Activated CD8-positive, alpha-beta memory T cell treated with anti-CD3 and anti-CD28 coated beads for 36 hours (primary cell): ENCODE results near the gene SRSF6. TPM values are rescaled to one million over a fixed set of nuclear protein-coding genes. Genes with fewer than 3 reads are reported as not detected.
"Not testable (repeated sequence)": the region's sequence is repeated elsewhere in the genome, so short reads cannot be mapped to it uniquely, and the experiment has no call there.

Source experiments
- CTCF ChIA-PET: fragments of 350-600 bp; sonication (Branson Sonifier 250); formaldehyde crosslinking; loops from one replicate; lab custom pipeline; 2021; ENCODE audit warnings: antibody characterized with exemption; lab: Charles Lee
- POLR2A ChIA-PET: fragments of 350-600 bp; sonication (Branson Sonifier 250); formaldehyde crosslinking; loops from one replicate; lab custom pipeline; 2021; ENCODE audit warnings: antibody characterized with exemption; lab: Charles Lee
- total RNA-seq, 2 experiments: library from RNA; stranded (reverse); gene quantifications; one replicate each; pipeline ENCODE4 v1.2.3, GENCODE V29; 2021

SRSF6 gene
- total RNA-seq, 2 experiments from 2014 or later: 182 to 184 TPM

DNA sequence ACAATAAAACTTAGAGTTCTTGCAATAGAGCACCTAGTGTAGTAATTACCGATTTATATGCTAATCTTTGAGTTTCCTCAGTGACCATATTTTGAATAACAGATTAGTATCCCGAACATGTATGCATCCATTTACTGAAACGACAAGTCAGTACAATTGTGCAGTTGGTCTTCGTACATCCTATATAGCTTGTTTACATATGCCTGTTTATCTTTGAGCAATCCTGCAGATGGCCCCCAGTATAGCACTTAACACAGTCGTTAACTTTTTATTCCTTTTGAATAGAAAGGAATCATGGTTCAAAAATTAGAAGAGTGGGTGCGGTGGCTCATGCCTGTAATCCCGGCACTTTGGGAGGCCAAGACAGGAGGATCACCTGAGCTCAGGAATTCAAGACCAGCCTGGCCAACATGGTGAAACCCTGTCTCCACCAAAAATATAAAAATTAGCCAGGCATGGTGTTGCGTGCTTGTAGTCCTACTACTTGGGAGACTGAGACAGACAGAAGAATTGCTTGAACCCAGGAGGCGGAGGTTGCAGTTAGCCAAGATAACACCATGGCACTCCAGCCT, 6.6 kb downstream of the SRSF6 start:
- POLR2A ChIA-PET: no interaction called here
- CTCF ChIA-PET: no interaction called here

DNA sequence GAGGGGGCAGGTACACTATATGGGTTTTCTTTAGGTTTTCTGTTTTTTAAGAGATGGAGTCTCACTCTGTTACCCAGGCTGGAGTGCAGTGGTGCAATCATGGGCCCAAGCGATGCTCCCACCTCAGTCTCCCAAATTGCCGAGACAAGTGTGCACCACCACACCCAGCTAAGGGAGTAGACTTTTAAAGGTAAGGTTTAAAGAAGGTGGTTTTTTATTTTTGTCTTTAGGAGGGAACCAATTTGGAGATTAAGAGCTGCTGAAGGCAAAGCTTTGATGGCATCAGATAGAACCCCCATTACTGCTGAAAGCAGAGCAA, 7.9 kb downstream of the SRSF6 start:
- ChIA-PET POLR2A (interaction anchor here (1.0 kb wide), 1 partner anchor 9 kb away, joined by 3 read pairs; no protein-coding TSS in a partner anchor), CTCF (interaction anchor here (0.6 to 0.7 kb wide), 2 partner anchors 50 to 172 kb away, joined by 3 read pairs; no protein-coding TSS in a partner anchor)

DNA sequence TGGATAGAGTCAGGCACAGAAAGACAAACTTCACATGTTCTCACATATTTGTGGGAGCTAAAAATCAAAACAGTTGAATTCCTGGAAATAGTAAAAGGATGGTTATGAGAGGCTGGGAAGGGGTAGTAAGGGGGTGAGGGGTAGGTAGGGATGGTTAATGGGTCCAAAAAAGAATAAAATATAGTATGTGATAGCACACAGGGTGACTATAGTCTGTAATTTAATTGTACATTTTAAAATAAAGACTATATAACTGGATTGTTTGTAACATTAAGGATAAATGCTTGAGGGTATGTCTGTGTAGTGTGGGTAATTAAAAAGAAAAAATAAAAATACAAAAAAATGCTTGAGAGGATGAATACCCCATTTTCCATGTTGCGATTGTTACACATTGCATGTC, 9.9 kb downstream of the SRSF6 start:
- ChIA-PET POLR2A (no interaction called here), CTCF (no interaction called here)

DNA sequence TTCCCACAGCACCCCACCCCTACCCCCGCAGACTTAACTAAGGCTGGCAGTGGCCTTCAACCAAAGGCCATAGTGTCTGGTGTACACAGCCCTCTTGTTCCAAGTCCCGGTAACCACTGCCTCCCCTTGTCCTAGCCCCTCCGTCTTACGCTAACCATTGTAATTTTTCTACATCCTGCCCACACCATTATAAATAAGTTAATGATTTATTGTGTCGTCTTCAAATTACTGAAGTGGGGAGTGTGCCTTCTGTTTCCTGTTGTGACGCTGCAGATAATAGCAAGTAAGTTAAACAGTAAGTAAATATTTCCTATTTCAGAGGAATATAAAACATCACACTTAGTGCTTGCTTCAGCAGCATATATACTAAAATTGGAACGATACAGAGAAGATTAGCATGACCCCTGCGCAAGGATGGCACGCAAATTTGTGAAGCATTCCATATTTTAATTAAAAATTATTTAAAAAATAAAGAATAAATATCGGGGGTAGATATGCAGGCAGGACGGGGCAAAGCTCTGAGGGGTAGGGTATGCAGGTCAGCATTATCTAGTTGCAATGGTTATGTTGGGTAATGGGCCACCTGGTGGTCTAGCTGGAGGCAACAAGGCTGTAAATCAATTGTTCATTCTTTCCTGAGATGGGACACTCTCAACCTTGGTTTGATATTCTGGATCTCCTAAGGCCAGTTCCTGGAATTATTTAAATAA, 15.1 kb downstream of the SRSF6 start:
- POLR2A ChIA-PET: interaction anchor here (0.7 kb wide), 1 partner anchor 220 kb away, joined by 3 read pairs; no protein-coding TSS in a partner anchor
- CTCF ChIA-PET: no interaction called here

DNA sequence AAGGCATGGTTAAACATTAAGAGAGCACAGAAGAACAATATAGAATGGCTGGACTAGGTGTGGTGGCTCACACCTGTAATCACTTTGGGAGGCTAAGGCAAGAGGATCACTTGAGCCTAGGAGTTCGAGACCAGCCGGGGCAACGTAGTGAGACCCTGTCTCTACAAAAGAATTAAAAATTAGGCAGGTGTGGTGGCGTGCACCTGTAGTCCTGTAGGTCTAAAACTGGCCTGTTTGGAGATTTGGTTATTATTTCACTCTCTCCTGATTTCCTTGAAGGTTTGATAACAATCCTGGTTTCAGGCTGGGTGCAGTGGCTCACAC, 15.6 kb downstream of the SRSF6 start:
- POLR2A ChIA-PET: interaction anchor here (0.7 kb wide), 1 partner anchor 219 kb away, joined by 3 read pairs; no protein-coding TSS in a partner anchor
- CTCF ChIA-PET: no interaction called here

DNA sequence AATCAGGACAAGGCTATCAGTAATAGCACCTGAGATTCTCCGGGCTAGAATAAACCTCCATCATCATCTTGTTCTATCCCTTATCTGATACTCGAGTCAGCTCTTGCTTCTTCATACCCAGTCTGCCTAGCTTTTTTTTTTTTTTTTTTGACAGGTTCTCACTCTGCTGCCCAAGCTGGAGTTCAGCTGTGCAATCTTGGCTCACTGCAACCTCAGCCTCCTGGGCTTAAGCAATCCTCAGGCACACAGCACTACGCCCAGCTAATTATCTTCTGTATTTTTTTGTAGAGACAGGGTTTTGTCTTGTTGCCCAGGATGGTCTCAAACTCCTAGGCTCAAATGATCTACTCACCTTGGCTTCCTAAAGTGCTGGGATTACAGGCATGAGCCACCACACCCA, 19.5 kb downstream of the SRSF6 start:
- POLR2A ChIA-PET: no interaction called here
- CTCF ChIA-PET: no interaction called here

DNA sequence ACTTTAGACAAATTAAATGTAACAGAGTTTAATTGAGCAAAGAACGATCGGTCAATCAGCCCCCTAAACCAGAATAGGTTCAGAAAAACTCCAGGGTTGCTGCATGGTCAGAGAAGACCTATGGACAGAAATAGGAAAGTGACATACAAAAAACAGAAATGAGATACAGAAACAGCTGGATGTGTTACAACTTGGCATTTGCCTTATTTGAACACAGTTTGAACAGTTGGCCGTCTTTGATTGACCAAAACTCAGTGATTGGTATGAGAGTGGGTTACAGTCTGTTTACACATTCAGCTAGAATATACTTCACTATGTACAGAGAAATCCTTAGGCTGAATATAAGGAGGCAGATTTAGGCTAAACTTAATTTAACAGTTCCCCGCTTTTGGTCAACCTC, 19.9 kb downstream of the SRSF6 start:
- CTCF ChIA-PET: no interaction called here
- POLR2A ChIA-PET: no interaction called here

DNA sequence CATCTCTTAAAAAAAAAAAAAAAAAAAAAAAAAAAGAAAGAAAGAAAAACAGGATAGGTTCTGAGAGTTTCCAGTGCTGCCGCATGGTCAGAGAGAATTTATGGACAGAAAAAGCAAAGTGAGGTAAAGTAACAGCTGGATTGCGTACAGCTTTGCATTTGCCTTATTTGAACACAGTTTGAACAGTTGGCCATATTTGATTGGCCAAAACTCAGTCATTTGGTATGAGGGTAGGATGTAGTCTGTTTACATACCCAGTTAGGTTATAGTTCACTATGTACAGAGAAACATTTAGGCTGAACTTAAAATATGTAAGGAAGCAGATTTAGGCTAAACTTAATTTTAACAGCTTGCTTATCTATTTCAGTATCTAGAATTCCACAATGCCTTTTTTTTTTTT, 32.3 kb downstream of the SRSF6 start:
- ChIA-PET CTCF (interaction anchor here (0.6 to 1.2 kb wide), 3 partner anchors 10 to 843 kb away, joined by 3 to 4 read pairs (median 3); no protein-coding TSS in a partner anchor), POLR2A (no interaction called here)

DNA sequence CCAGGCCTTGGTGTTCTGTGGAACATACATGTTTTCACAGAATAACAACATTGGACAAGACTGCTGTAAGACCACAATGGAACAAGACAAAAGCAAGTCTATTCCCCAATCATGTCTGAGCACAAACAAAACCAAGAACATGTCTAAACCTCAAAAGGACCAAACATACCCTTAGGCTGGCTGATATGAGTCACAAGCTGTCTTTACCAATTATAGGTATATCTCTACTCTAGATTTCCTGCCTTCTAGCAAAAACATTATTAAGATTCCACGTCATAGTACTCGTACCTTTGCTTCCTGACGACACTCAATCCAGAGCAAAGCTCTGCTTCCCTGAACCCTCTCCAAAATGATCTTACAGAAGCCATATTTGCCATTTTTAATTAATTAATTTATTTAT, 34.4 kb downstream of the SRSF6 start:
- POLR2A ChIA-PET: no interaction called here
- CTCF ChIA-PET: no interaction called here

DNA sequence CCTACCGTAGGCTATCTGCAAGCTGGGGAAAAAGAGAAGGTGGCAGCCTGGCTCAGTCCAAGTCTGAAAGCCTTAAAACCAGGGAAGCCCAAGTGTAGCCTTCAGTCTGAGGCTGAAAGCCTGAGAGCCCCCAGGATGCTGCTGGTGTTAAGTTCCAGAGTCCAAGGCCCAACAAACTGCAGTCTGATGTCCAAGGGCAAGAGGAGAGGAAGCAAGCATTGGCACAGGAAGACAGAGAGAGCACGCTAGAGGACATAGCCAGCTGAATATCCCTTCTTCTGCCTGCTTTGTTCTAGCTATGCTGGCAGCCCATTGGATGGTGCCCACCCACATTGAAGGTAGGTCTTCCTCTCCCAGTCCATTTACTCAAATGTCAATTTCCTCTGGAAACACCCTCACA, 37.7 kb downstream of the SRSF6 start:
- ChIA-PET POLR2A (no interaction called here), CTCF (no interaction called here)

DNA sequence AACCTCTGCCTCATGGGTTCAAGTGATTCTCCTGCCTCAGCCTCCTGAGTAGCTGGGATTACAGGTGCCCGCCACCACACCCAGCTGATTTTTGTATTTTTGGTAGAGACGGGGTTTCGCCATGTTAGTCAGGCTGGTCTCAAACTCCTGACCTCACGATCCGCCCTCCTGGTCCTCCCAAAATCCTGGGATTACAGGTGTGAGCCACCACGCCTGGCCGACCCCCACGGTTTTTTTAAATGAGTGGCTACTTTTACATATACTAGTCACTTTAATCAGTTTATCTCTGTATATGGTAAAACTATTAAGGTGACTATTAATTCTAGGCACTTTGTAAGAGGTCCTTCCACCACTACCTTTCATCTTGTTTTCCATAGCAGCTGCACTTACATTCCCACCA, 44.3 kb downstream of the SRSF6 start:
- POLR2A ChIA-PET: not testable (repeated sequence)

DNA sequence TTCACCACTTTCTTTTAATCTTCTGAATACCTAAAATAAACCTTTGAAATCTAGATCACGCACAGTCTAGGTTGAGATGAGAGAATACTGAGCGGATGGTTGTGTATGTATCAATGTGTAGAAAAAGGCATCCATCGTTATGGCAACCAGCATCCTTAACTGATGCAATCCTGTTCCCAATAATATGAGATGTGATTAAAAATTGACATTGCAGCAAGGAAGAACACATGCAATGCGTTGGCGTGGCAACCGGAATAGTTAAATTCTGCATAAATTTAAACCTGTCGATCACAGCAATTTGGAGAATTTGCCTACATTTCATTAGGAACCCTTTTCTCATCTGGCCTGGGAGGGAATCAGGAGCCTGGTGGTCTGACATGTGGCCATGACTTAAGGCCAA, 48.5 kb downstream of the SRSF6 start:
- ChIA-PET CTCF (no interaction called here), POLR2A (no interaction called here)

More for the DNA sequence above, 44.3 kb downstream of the SRSF6 start:
- CTCF ChIA-PET: not testable (repeated sequence)

DNA sequence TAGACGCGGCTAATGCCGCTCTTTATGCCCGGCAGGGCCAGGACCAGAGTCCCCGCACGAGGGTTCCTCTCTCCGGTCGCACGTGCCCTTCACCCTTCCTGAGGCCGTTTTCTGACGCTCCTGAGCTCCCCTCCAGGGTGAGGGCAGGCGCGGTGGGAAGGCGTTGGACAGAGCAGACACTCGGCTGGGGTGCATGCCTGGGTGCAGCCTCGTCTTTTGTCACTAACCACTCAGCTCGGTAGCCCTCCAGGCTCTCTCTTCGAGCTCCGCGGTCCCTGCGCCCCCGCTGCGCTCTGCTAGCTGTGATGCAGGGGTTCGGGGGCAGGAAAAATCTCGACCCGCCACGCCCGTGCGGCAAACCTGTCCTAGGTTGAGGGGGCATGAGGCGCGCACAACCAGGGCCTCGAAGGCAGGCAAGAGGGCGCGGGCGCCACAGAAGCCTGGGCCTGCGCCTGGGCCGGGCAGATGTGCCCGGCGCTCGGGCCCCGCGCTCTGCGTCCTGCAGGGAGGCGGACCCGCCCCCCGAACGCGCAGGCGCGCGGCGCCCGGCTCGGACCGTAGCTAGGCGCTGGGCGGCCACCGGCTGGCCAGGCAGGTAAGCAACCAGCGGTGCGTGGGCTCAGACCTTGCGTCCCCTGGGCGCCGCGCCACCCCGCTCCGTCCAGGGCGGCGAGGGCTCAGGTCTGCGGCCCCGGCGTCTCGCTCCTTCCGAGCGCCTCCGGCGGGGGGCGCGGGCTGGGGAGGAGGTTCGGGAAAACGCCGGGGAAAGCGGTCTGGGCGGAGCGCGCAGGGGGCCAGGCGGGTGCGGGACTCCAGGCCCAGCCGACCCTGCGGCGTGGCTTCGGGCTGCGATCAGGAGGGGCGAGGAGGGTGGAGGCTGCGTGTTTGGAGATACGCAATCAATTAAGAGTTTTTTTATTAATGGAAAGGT, 49.7 kb downstream of the SRSF6 start, which contains the start of gene L3MBTL1:
Gene L3MBTL1 (plus strand): TSS at position 548 of the 931 bp plus-strand sequence. CDS start 5,807 bp downstream, outside the sequence.
- ChIA-PET POLR2A (interaction anchor here (0.6 kb wide), 2 partner anchors 49 to 1037 kb away, joined by 3 to 6 read pairs; no protein-coding TSS in a partner anchor), CTCF (interaction anchor here (0.7 kb wide), 1 partner anchor 31 kb away, joined by 3 read pairs; no protein-coding TSS in a partner anchor)

DNA sequence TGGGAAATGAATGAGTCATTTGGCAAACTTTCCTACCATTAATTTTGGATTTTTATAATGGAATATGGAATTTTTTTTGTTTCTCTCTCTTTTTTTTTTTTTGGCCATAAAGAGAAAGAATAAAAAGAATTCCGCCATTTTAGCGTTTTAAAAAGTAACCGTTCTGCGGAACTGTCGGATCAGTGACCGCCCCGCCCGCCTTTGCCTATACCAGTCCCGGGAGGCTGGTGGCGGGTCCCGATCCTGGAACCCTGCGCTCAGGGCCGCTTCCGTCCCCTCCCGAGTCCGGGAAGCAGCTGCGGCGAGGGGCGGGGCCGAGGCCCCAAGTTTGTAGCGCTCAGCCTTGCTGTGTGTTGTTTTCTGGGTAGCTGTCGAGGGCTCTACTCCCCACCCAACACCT, 50.4 kb downstream of the SRSF6 start:
- ChIA-PET POLR2A (no interaction called here), CTCF (no interaction called here)

DNA sequence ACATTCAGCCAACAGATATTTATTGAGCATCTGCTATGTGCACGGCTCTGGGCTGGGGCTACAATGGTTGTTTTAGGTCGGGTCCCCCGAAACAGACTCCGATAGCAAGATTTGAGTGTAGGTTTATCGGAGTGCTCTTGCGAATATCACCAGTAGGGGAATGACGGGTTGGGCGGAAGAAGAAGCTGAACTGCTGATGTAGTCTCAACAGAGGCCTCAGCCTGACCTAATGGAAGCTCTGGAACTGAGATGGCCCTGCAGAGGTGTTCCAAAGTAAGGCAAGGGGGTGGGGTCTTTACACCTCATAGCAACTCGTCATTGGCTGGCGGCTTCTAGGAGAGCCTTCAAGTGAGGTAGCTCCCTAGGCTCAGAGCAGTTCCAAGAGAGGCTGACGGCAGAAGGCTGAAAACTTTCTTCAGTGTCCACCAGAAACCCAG, 50.9 kb downstream of the SRSF6 start:
- ChIA-PET POLR2A (no interaction called here), CTCF (no interaction called here)

DNA sequence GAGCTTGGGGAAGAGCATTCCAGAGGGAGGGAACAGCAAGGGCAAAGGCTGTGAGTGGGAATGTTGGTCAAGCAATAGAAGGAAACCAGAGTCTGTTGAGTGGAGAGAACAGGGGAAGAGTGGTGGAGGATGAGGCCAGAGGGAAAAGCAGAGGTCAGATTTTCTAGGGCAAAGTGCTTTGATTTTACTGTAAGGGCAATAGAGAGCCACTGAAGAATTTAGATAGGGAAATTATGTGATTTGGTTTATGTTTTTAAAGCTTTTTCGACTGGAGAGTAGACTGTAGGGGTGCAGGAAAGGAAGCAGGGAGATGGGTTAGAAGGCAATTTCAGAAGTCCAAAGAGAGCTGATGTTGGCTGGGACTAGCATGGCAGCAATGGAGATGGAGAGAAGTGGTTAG, 54.2 kb downstream of the SRSF6 start:
- ChIA-PET POLR2A (interaction anchor here (0.6 kb wide), 1 partner anchor 249 kb away, joined by 5 read pairs; no protein-coding TSS in a partner anchor), CTCF (no interaction called here)

DNA sequence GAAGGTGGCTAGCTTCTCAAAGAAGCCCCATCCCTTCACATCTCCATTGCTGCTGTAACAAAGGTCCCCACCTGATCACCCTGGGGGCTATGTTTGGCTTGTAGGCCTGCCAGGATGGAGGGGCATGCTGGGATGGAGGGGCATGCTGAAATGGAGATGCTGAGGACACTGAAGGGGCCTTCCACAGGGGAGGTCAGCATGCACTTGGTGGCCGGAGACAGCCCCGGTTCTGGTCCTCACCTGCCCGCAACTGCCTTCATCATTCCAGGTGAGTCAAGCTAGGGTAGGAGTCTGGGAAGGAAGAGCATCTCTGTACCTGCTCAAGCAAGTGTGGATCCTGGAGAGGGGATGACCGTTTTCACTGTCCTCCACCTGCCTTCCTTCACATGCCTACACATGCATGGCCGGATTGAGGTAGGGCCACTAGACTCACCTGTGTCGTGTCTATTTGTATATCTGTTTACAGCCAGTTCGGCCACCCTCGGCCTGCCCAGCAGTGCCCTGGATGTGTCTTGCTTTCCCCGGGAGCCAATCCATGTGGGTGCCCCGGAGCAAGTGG, 55.8 kb downstream of the SRSF6 start:
- ChIA-PET CTCF (interaction anchor here (2.6 kb wide), 1 partner anchor 64 kb away, joined by 9 read pairs; no protein-coding TSS in a partner anchor), POLR2A (no interaction called here)
